AG09309 (cell line): ENCODE measurements around the gene SLX9.

ENCODE experiments used
- DNase-seq: peaks from one replicate; pipeline ENCODE4 v3.0.0-alpha.2; 2010; ENCODE audit warnings: low read depth
- H3K4me3 ChIP-seq: 2 replicates; pipeline ENCODE4 v1.5.1; 2011; ENCODE audit warnings: mild to moderate bottlenecking, low read depth, low read length, moderate library complexity; ENCODE audit not compliant: control insufficient read depth
- CTCF ChIP-seq: IDR thresholded peaks from 2 replicates; pipeline ENCODE4 v1.5.1; 2011; ENCODE audit warnings: mild to moderate bottlenecking, low read depth, low read length, inconsistent platforms; ENCODE audit not compliant: insufficient read depth, control insufficient read depth; ENCODE audit errors: missing control alignments

Gene SLX9

GRCh38 chr21:44950351-44950750, 10.5 kb downstream of the SLX9 start:
- TF ChIP-seq CTCF, result no peak
- no peak overlapping the region for H3K4me3 ChIP-seq
- no peak for DNase-seq

GRCh38 chr21:44951186-44951915, 11.5 kb downstream of the SLX9 start:
- no peak for DNase-seq
- no peak overlapping the region for H3K4me3 ChIP-seq
- TF ChIP-seq CTCF, result no peak

GRCh38 chr21:44952116-44952928, 12.5 kb downstream of the SLX9 start:
- DNase-seq, result no peak
- no peak overlapping the region for H3K4me3 ChIP-seq
- no peak for TF ChIP-seq CTCF

- DNase-seq, result no peak
- no peak overlapping the region for H3K4me3 ChIP-seq
Observed at GRCh38 chr21:44952929-44953627, 13.2 kb downstream of the SLX9 start.

GRCh38 chr21:44953628-44954021, 13.8 kb downstream of the SLX9 start:
- no peak overlapping the region for H3K4me3 ChIP-seq
- TF ChIP-seq CTCF, result no peak
- no peak for DNase-seq

More at GRCh38 chr21:44952929-44953627, 13.2 kb downstream of the SLX9 start:
- no peak for TF ChIP-seq CTCF

GRCh38 chr21:44954281-44954771, 14.5 kb downstream of the SLX9 start:
- no peak for TF ChIP-seq CTCF
- DNase-seq, result no peak
- H3K4me3 ChIP-seq, result no peak overlapping the region
